OCI-LY3 (cell line): ENCODE measurements around the gene SPI1.

Source experiments
- EZH2phosphoT487 ChIP-seq: fragments of 200-600 bp; shearing (Covaris generic); IDR thresholded peaks from 2 replicates; pipeline ENCODE4 v1.6.1; 2018; ENCODE audit warnings: antibody characterized with exemption, mixed run types, low read depth
- TF ChIP-seq, protein P1 (sequence below): fragments of 200-600, 300-600 bp; sonication (generic); IDR thresholded peaks from 2 replicates; pipeline ENCODE4 v1.5.1; 2014; ENCODE audit warnings: antibody characterized with exemption, low read length, low read depth

DNA sequence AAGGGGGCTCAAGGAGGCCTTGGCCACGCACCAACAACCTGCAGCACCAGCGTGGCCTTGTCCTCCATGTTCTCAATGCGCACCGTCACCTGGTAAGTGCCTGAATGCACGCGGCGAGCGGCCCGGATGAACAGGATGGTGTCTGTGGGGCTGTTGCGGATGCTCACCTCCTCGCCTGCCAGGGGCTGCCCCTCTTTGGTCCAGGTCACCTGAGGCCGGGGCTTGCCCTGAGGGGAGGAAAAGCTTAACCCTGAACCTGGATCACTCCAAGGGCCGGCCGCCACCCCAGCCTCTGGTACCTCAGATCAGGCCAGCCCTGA, 44.9 kb downstream of the SPI1 start:
- TF ChIP-seq, protein P1, sequence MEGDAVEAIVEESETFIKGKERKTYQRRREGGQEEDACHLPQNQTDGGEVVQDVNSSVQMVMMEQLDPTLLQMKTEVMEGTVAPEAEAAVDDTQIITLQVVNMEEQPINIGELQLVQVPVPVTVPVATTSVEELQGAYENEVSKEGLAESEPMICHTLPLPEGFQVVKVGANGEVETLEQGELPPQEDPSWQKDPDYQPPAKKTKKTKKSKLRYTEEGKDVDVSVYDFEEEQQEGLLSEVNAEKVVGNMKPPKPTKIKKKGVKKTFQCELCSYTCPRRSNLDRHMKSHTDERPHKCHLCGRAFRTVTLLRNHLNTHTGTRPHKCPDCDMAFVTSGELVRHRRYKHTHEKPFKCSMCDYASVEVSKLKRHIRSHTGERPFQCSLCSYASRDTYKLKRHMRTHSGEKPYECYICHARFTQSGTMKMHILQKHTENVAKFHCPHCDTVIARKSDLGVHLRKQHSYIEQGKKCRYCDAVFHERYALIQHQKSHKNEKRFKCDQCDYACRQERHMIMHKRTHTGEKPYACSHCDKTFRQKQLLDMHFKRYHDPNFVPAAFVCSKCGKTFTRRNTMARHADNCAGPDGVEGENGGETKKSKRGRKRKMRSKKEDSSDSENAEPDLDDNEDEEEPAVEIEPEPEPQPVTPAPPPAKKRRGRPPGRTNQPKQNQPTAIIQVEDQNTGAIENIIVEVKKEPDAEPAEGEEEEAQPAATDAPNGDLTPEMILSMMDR = no peak
- TF ChIP-seq EZH2phosphoT487 = no peak
